Cortex of kidney (tissue), 1 donor: ENCODE results near the gene LY86.

Experiments
- DNase-seq: peaks from one replicate; lab custom pipeline; 2025; lab: John Stamatoyannopoulos, UW

Gene LY86

DNA sequence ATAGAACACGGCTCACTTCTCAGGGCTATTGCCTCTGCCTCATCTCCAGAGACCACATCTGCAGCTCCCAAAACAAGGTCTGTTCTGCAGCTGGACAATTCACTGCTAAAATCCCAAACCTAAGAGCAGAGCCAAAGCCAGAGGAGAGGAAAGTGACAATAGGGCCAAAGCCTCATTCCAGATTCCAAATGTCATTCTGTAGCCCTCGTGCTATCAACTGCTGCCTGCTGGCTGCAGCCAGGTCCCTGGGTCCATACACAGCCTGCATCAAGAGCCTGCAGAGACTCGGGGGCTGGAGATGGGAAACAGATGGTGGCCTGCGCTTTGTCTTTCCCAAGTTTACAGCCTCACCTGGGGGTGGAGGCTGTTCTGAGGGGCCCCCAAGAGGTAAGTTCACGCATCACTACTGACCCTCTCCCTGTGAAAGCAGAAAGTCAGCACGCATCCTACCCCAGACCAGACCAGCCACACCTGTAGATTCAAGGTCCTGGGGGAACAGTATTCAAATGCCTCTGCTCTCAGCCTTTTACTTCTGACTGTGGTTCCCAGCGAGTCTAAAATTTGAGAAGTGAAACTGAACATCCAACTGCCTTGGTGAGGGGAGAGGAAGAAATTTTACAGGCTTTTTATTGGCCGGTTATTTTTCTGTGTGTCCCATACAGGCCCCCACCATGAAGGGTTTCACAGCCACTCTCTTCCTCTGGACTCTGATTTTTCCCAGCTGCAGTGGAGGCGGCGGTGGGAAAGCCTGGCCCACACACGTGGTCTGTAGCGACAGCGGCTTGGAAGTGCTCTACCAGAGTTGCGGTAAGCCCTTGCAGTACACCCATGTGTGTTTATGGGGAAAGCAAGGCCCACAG is at the start of gene LY86:
LY86 (plus strand) TSS at position 657 of the 860 bp plus-strand sequence; CDS start at position 672, 15 bp downstream.
- no peak for DNase-seq

DNA sequence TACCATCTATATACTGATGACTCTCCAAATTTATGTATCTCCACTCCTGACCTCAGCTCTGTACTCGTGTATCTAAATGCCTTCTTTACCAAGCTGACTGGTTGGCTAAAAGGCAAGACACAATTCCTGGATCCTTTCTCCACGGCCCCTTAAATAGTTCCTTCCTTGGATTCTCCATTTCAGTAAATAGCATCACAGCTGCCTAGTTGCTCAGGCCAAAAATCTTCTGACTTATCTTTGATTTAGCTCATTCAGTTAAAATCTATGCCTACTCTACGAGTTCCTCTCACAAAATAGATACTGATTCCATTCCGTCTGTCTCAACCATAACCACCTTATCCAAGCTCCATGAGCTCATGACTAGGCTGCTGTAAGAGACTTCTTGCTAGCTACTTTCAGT is 49.5 kb upstream of the LY86 start:
- no peak for DNase-seq

DNA sequence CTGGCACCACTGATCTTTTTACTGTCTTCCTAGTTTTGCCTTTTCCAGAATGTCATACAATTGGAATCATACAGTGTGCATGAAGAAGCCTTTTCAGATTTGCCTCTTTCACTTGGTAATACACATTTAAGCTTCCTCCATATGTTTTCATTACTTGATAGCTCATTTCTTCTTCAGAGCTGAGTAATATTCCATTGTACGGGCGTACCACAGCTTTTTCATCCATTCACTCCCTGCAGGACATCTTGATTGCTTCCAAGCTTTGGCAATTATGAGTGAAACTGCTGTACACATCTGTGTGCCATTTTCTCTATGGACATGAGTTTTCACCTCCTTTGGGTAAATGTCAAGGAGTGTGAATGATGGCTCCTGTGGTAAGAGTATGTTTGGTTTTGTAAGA is 46.2 kb upstream of the LY86 start:
- no peak for DNase-seq

DNA sequence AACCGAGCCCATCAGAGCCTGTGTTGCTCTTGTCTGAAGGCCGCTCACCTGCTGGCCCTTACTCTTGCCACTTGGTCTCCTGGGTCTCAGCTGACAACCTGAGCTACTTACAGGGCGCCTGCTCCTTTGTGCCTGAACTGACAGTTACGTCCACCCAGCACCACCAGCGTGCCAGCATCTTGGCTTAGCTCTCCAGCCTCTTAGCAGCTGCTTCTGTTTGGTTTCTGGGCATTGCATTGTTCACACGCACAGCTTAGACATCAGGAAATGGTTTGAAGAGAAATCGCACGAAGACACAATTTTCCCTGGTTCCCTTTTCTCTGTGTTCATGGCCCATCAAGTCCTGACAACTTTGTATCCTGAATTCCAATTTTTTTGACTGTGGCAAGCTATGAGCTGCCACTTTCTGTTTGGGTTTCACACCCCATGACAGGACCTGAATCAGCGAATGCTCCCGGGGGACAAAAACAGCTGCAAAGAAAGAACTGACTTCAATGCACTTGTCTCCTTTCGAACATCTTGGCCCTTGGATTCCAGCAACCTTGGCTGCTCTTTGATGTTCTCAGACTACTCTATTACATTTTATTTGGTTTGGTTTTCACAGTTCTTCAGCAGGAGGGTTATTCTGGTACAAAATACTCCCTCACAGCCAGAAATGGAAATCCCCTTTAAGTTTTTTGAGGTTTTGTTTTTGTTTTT is 45.2 kb upstream of the LY86 start:
- no peak for DNase-seq

DNA sequence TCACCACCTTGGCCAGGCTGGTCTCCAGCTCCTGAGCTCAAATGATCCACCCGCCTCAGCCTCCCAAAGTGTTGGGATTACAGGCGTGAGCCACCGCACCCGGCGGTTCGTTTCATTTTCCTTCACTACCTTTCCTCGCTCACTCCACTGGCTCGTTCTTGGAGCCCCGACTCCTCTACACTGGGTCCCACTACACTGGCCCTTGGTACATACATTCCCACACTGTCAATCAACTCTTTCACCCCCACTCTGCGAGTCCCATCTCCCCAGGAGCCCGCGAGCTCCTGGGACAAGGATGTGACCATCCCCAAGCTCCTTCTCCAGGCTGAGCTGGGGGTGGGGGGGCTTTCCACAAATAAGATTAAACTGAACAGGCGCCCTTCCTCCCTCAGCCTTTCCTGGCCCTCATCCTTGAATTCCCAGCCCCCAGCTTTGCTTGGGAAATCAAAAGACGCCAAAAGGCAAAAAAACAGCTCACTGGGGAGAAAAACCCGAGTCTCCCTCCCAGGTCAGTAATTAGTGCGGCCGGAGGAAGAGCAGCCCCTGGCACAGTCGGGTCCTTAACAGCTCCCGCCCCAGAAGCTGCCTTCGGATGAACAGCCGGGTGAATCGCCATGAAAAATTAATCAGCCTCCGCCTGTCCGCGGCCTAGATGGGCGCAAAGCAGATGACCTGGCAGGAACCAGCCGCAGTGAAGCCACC is 42.8 kb upstream of the LY86 start:
- no peak for DNase-seq

DNA sequence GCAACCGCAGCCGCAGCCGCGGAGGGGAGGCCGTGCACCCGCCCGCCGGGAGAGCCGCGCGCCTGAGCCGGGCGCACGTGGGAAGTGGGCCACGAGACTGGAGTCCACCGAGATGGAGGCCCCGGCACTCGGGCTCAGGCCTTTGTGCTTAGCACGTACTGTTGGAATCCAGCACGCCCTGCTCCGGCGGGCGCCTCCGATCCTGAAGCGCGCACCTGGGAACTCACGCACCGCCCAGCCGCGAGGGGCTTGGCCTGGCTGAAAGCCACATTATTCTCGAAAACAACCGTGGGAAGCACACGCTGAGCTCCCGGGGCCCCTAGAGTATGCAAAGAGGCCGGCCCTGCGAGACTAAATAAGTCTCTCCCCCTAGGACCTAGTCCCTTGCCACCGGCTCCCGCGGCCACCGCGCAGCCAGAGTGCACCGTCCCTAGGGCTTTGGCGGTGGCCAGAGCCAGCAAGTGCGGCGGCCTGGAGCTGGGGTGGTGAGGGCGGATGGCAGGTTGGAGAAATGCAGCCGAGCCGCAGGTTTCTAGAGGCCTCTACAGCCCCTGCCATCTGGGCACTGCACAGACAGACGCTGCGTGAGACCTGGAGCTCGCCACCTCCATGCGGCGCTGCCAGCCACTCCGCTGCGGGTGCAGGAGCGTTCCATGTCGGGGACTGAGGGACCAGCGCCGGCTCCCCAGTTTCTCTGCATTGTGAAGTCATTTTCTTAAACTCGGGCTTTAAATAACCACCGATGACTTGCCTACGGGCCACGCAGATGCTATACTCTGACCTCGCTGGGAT is 42.0 kb upstream of the LY86 start:
- no peak for DNase-seq

DNA sequence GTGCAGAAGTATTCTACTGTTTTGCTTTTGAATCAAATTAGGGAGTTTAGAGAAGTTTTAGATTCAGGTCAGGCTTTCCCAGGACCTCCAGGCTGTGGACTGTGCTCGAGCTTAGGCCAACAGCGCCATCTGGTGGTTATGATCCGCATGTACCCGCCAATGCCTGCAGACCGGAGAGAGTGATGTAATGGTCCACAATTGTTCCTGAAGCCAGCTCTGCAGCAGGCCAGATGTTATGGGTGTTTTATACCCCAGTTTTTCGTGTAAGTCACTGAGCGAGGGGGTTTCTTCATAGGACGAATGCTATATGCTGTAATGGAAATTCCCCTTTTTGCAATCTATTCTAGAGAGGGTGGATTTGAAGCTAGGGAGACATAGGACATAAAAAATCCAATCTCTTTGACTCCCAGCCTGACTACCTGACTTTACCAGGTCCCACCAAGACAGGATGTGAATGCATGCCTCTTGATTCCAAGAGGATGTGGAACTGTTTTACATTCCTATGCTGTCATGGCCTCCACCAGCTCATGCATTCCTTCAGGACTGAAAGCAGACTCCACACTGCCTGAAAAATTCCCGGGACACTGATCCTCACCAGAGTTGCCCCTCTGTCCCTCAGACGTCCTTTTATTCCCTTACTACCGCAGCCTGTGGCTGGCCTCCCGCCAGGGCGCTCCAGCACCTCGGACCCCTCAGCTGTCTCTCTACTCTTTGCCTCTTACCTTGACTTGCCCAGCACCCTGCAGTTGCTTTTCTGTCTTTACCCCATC is 41.2 kb upstream of the LY86 start:
- no peak for DNase-seq

DNA sequence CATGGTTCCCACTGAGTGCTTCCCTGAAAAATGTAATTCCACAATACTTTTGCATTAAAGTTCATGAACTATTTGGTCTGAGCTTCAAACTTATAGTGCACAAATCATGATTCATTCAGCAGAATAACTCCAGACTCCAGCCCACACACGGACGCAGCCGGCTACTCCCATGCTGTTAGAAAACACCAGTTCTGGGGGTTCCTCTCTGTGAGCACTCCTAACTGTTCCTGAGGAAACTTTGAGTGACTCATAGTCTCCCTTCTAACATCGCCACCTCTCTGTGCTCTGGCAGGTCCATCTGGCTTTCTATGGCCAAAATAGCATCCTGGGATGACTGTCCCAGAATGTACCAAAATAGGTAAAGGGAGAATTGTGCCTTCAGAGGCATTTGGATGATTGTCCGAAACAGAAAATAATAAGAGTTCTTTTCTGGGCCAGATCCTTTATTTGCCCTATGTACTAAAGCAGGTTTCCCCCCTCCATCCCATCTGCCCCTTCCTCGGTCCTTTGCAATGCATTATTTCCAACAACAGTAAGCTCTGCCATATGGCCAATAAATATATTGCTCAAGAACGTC is 32.3 kb upstream of the LY86 start:
- no peak for DNase-seq

DNA sequence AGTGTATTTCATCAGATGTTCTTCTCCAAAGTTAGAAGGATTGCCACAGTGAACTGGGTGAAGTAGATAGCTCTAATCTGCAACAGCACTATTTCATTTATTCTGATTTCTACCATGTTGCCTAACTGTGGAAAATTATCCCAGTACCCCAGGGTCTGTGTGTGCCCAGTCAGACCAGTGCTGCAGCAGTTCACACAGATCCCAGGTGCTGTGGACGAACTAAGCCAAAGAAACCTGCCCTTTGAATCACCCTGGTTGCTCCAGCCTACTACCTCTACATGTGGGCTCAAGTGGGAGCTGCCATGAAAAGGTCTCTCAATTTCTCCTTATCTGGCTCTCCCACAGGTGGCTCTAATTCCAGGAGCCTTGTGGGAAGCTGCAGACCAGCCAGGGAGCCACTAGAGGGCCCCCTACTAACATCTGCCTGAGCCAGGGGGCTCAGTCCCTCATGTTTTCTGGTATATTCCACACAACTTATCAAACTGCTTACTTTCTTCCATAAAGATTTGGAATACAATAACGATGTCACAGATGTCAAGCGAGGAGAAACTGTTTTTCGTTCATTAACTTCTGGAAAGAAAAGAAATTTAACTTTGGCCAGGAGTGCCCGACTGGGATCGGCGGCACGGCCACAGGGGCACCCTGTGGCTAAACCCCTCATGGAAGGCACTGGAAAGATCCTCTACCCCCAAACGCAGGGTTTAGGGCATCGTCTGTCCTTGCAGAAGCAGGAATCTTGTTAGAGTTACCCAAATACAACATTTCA is 31.6 kb upstream of the LY86 start:
- no peak for DNase-seq

DNA sequence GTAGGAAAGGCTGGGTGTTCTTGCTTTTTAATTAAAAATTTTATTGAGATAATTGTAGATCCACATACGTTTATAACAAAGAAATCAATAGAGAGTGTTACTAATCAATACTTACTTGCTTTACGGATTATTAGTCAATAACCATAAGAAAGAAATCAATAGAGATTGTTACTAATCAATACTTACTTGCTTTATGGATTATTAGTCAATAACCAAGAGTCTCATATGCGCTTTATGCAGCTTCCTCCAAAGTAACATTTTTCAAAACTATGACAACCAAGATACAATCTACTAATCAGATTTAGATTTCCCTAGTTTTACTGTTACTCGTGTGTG is 31.0 kb upstream of the LY86 start:
- DNase-seq: no peak

DNA sequence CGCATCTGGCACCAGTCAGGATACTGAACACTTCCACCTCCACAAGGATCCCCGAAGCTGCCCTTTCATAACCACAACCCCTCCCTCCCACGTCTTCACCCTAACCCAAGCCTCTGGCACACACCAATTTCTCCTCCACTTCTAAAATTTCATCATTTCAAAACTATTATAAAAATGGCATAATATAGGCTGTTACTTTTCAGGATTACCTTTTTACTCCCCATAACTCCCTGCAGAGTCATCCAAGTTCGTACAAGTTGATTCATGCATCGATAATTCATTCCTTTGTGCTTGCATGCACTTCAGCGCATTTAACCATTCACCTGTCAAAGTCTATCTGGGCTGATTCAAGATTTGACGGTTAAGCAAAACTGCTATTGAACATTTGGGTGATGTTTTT is 30.6 kb upstream of the LY86 start:
- no peak for DNase-seq

DNA sequence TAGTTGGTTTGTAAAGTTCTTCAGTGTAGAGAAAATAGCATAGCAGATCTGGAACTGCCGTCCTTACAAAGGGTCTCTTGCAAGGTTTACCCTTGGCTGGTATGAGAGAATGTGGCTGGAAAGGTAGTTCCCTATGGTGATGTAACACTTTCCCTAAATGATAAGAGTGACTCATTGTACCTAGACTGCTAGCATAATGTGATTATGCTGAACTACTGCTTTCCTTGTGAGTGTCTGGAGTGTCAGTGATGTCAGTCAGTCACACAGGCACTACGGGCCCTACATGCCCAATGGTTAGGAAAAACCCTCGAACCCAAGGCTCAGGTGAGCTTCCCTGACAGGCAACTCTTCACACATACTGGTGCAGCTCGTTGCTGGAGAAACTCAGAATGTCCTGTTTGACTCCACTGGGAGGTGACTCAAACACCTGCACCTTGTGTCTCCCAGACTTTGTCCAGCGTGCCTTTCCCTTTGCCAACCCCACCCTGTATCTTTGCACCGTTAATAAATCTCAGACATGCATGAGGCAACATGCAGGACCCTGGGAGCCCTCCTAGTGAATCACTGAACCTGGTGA is 28.4 kb upstream of the LY86 start:
- no peak for DNase-seq

DNA sequence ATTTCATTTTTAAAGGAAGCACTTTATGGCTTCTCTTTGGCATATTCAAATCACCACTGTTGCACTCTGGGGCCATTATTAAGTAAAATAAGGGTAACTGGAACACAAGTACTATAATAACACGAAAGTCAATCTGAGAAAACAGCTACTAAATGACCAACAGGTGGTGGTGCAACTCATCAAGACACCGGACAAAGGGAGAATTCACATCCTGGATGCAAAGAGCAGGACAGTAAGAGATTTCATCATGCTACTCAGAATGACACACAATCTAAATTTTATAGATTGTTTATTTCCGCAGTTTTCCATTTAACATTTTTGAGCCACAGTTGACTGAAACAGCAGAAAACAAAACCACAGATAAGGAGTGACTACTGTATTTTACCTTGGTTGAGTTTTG is 27.6 kb upstream of the LY86 start:
- no peak for DNase-seq

DNA sequence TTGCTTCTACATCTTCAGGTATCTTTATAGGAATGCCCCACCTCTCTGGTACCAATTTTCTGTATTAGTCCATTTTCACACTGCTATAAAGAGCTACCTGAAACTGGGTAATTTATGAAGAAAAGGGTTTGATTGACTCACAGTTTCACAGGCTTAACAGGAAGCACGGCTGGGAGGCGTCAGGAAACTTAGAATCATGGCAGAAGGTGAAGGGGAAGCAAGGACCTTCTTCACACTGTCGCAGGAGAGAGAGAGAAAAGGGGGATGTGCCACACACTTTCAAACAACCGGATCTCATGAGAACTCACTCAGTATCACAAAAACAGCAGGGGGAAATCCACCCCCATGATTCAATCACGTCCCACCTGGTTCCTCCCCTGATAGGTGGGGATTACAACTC is 24.4 kb upstream of the LY86 start:
- no peak for DNase-seq

DNA sequence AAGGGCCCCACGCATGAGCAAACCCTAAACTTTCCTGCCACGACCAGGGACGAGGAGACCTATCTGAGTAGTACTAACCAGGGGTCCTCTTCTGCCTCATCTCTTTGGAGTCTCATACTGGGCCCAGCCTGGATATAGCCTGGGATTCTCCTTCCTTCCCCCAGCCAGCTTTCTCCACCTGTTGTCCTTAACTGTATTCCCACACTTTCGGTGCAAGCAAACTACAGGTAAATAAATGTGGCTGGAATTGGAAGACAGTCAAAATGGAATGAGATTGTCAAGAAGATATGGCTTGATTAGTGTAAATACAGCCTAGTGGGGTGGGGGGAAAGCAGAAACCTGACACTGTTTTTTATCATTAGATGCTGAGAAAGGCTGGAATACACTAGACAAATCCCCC is 23.5 kb upstream of the LY86 start:
- DNase-seq: no peak

DNA sequence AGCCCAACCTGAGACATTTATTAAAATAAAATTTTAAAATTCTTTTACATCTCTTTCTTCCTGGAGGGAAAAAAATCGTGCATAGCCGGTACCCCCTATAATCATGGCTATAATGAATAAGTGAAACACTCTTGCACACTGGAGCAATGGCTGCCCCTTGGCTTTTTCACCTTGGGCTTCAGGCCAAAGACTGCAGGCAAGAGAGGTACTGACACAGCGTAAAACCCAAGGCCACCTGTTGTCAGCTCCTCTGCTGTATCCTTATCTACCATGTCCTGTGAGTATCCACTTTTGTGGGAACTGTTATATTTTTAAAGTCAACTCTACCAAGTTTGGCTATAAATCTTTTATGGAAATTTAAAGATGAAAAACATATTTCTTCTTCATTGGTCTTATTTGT is 23.0 kb upstream of the LY86 start:
- no peak for DNase-seq

DNA sequence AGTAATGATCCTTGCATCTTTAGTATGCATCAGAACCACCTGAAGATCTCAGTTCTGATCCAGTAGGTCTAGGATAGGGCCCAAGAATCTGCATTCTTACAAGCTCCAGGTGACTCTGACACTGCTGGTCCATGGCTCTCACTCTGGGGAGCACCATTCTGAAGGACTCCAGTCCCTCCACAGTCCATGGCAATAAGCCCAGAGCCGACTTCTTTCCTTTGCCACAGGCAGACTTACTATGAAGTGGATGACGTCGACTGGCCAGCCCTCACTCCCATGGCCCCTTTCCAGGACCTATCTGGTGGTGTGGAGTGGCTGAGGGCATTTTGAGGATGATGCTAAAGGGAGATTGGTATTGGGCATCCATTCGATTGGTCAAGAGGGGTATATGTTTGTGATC is 21.8 kb upstream of the LY86 start:
- DNase-seq: no peak

DNA sequence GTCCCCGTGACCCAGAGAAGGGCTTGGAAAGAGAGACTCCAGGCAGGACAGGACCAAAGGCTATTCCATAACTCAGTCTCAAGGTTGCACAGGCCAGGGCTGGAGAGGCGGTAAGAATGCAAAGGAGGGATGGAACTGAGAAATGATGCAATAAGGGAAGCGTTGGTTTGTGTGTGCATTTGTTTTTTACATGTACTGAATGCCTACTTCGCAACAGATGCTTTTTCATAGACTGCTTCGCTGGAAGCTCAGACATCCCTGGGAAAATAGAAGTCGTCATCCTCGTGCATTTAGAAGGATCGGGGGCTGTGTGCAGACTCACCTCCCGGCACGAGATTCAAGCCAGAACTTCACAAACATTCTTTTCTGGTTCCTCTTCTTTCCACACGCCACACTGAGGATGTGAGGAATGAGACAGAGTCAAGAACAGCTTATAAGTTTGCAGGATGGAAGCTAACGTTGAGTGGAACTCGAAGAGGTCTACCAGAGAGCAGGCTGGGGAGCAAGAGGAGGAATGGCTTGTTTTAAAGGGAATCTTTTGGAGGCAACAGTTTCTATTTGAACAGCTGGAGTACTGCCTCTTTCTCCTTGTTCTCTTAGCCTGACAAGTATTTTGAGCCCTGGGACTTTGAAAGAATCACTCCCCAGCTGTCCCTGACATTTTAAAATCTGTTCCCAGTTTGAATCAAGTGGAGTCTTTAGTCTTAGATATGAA is 19.3 kb upstream of the LY86 start:
- DNase-seq: no peak

DNA sequence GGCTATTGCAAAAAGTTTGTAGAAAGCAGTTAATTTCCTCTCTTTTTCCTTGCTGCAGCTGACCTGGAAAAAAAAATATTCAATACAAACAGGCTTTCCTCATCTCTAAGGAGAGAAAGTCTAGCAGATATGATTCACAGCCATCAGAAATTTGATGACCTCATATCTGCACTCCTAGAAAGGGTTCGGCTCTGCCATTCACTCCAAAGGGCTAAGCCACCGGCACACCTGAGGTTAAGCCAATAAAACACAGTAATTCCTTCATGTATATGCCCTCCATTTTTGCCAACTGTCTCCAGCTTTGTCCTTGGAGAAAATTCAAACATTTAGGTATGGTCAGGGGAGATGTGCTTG is 18.7 kb upstream of the LY86 start:
- DNase-seq: no peak
